Lower leg skin (tissue), 4 donors: ENCODE results near the gene SMC6. TPM values are rescaled to one million over a fixed set of nuclear protein-coding genes. Genes with fewer than 3 reads are reported as not detected.
A peak's percentile ranks its signal among the peaks of the same experiment; 100 is the strongest.

ENCODE experiments used
- DNase-seq, 2 donors: peaks; one replicate each; pipeline ENCODE4 v3.0.0-alpha.2; 2019; ENCODE audit warnings: low spot score in 2 of 2
- H3K4me3 ChIP-seq: fragments of 200-600 bp; sonication (generic); 2 replicates; pipeline ENCODE4 v1.5.1; 2017; ENCODE audit warnings: mild to moderate bottlenecking, low read depth; ENCODE audit not compliant: poor library complexity, severe bottlenecking
- CTCF ChIP-seq, 3 donors: fragments of 450-650 bp; IDR thresholded peaks; one replicate each; pipeline ENCODE4 v1.5.1; 2016; ENCODE audit warnings: antibody characterized with exemption in 3 of 3, mild to moderate bottlenecking in 3 of 3, moderate library complexity in 2 of 3
- POLR2A ChIP-seq, 2 donors: fragments of 450-650 bp; IDR thresholded peaks; one replicate each; pipeline ENCODE4 v1.6.1; 2016 to 2017; ENCODE audit warnings: antibody characterized with exemption in 2 of 2, mild to moderate bottlenecking in 1 of 2, moderate library complexity in 1 of 2
- WGBS, 2 donors: methylation state at CpG; one replicate each; pipeline ENCODE4 v1.1.5; 2018; 5-methylcytosine and 5-hydroxymethylcytosine counted together
- intact Hi-C: fragments of 100-400 bp; cut with DNase I; formaldehyde crosslinking; loops from one replicate; pipeline ENCODE4 v1.15.0; 2023; ENCODE audit warnings: low total_unique reads
- total RNA-seq, 4 donors: library from RNA; depleted of rRNA; stranded (reverse); fragments of >200 nt; gene quantifications; one replicate each; pipeline ENCODE4 v1.1.0, GENCODE V29; 2016

Gene SMC6
- total RNA-seq, 4 donors from 2014 or later: 14.2 to 17.9 (median 15.4) TPM

- TF ChIP-seq POLR2A (IDR thresholded peaks at IDR 0.05) (no peak), CTCF (IDR thresholded peaks at IDR 0.05) (no peak)
- intact Hi-C loops: no loop called here
- peak in 1 of 2 donors; percentile 40 for DNase-seq
- H3K4me3 ChIP-seq: no peak overlapping the region
- WGBS, 2 donors: 77 to 79% methylated on average over 3 of the region's 3 CpGs
Measured at GRCh38 chr2:17626986-17627385, 126.6 kb downstream of the SMC6 start.

GRCh38 chr2:17625446-17625845 is 128.2 kb downstream of the SMC6 start:
- WGBS, 2 donors: 82 to 87% methylated on average over 3 of the region's 3 CpGs
- no peak overlapping the region for H3K4me3 ChIP-seq
- intact Hi-C loops: no loop called here
- TF ChIP-seq POLR2A (IDR thresholded peaks at IDR 0.05) (no peak), CTCF (IDR thresholded peaks at IDR 0.05) (no peak)
- peak in 1 of 2 donors; percentile 15 for DNase-seq

- DNase-seq: no peak
- intact Hi-C loops: no loop called here
- H3K4me3 ChIP-seq: no peak overlapping the region
- no peak for TF ChIP-seq POLR2A (IDR thresholded peaks at IDR 0.05)
- no peak for TF ChIP-seq CTCF (IDR thresholded peaks at IDR 0.05)
- 58 to 75% methylated on average over 2 of the region's 2 CpGs for WGBS, 2 donors
Measured at GRCh38 chr2:17621781-17622180, 131.8 kb downstream of the SMC6 start.

- DNase-seq: no peak
- no peak overlapping the region for H3K4me3 ChIP-seq
- intact Hi-C loops: no loop called here
- no peak for TF ChIP-seq CTCF (IDR thresholded peaks at IDR 0.05)
- no peak for TF ChIP-seq POLR2A (IDR thresholded peaks at IDR 0.05)
Measured at GRCh38 chr2:17620841-17621240, 132.8 kb downstream of the SMC6 start.

GRCh38 chr2:17620280-17620679 is 133.3 kb downstream of the SMC6 start:
- DNase-seq: peak in 1 of 2 donors; percentile 78
- no peak overlapping the region for H3K4me3 ChIP-seq
- no peak for TF ChIP-seq CTCF (IDR thresholded peaks at IDR 0.05)
- no peak for TF ChIP-seq POLR2A (IDR thresholded peaks at IDR 0.05)
- intact Hi-C loops: no loop called here
- 32 to 36% methylated on average over 6 of the region's 6 CpGs for WGBS, 2 donors

DNA sequence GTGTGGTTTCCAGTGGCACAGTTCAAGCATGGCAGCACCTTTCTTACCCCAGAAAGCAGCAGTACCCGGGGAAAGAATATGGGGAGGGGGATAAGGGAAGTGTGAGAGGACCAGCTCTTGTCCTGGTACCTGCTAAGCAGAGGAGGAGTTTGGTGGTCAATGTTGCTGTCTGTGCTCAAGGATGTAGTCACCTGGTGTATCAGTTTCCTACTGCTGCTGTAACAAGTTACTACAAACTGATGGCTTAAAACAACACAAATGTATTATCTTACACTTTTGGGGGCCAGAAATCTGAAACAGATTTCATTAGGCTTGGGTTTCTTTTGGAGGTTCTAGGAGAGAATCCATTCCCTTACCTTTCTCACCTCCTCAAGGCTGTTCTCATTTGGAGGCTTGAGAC is 135.7 kb downstream of the SMC6 start:
- DNase-seq: no peak
- no peak overlapping the region for H3K4me3 ChIP-seq
- TF ChIP-seq POLR2A (IDR thresholded peaks at IDR 0.05) (no peak), CTCF (IDR thresholded peaks at IDR 0.05) (no peak)
- WGBS, 2 donors: 29 to 82% methylated on average over 1 of the region's 1 CpG
- intact Hi-C loops: no loop called here
